ENCODE data around the gene DOCK6. TPM values are rescaled to one million over a fixed set of nuclear protein-coding genes. Genes with fewer than 3 reads are reported as not detected.

The DOCK6 gene
- total and polyA plus RNA-seq, 10 of the 15 experiments (the other 5 are each of a cell fraction or from before 2014, with no cell fraction given) = 0.76 to 24.8 (median 4.7) TPM

DNA sequence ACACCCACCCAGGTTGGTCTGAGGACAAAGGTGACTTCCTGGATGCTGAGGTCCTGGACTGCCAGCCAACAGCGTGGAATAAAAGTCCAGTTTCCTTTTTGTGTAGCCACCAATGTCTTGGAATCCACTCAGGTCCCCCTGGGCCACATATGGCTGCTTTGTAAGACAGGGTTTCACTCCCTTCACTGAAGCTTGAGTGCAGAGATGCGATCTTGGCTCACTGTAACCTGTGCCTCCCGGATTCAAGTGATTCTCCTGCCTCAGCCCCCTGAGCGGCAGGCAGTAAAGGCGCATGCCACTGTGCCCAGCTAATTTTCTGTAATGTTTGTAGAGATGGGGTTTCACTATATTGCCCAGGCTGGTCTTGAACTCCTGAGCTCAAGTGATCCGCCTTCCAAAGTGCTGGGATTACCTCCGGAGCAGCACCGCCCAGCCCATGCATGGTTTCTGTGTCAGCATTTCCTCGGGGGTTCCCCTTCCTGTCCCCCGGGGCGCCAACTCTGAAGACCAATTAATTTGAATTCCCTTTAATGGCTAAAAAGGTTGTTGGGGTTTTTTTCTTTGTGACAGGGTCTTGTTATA is 82.5 kb downstream of the DOCK6 start (continued):
- TF ChIP-seq SRF (IDR thresholded peaks at IDR 0.05; ENCODE audit: low read depth in 2 of 2, low read length in 2 of 2) (peak in 1 of 2 experiments; percentile 84; a peak in 2 of 4 replicates), ETV6 (conservative IDR thresholded peaks at IDR 0.05 in 1 of 2, IDR thresholded peaks at IDR 0.05 in 1 of 2; ENCODE audit: borderline replicate concordance in 1 of 2, low read depth in 1 of 2) (peak in 1 of 2 experiments; percentile 46; a peak in 1 of 4 replicates), NBN (IDR thresholded peaks at IDR 0.05) (peak; percentile 63; the same call in 1 of the 2 replicates), SUZ12 (IDR thresholded peaks at IDR 0.05; ENCODE audit: unreplicated experiment) (no peak), STAT3 (IDR thresholded peaks at IDR 0.05; ENCODE audit: low read depth, low read length) (no peak), ZBED1 (IDR thresholded peaks at IDR 0.05; ENCODE audit: borderline replicate concordance) (no peak), EGR1 (IDR thresholded peaks at IDR 0.05; ENCODE audit: borderline replicate concordance in 1 of 2, low read depth in 2 of 2, low read length in 2 of 2) (no peak), ZNF217 (IDR thresholded peaks at IDR 0.05) (0 out of 2 replicates have a peak, but pooled peaks have one; percentile 67), TCF12 (IDR thresholded peaks at IDR 0.05; ENCODE audit: low read depth, low read length) (no peak), EZH2 (IDR thresholded peaks at IDR 0.05; ENCODE audit: borderline replicate concordance, control insufficient read depth, low read depth, low read length) (no peak), TBL1XR1 (IDR thresholded peaks at IDR 0.05; ENCODE audit: low read depth, low read length) (no peak), NRF1 (conservative IDR thresholded peaks at IDR 0.05; ENCODE audit: low read depth, low read length) (no peak), TARDBP (IDR thresholded peaks at IDR 0.05; ENCODE audit: borderline replicate concordance) (no peak), HDAC2 (IDR thresholded peaks at IDR 0.05) (no peak), PAX8 (IDR thresholded peaks at IDR 0.05) (no peak), KLF5 (IDR thresholded peaks at IDR 0.05; ENCODE audit: partially characterized antibody) (peak; percentile 75)
- TF ChIP-seq, protein P1, sequence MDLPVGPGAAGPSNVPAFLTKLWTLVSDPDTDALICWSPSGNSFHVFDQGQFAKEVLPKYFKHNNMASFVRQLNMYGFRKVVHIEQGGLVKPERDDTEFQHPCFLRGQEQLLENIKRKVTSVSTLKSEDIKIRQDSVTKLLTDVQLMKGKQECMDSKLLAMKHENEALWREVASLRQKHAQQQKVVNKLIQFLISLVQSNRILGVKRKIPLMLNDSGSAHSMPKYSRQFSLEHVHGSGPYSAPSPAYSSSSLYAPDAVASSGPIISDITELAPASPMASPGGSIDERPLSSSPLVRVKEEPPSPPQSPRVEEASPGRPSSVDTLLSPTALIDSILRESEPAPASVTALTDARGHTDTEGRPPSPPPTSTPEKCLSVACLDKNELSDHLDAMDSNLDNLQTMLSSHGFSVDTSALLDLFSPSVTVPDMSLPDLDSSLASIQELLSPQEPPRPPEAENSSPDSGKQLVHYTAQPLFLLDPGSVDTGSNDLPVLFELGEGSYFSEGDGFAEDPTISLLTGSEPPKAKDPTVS (IDR thresholded peaks at IDR 0.05; ENCODE audit: low read depth, low read length) = no peak
- TF ChIP-seq, protein P2, sequence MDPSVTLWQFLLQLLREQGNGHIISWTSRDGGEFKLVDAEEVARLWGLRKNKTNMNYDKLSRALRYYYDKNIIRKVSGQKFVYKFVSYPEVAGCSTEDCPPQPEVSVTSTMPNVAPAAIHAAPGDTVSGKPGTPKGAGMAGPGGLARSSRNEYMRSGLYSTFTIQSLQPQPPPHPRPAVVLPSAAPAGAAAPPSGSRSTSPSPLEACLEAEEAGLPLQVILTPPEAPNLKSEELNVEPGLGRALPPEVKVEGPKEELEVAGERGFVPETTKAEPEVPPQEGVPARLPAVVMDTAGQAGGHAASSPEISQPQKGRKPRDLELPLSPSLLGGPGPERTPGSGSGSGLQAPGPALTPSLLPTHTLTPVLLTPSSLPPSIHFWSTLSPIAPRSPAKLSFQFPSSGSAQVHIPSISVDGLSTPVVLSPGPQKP (IDR thresholded peaks at IDR 0.05; ENCODE audit: low read depth, low read length) = peak; percentile 13; the same call in 1 of the 2 replicates
- TF ChIP-seq, protein P3, sequence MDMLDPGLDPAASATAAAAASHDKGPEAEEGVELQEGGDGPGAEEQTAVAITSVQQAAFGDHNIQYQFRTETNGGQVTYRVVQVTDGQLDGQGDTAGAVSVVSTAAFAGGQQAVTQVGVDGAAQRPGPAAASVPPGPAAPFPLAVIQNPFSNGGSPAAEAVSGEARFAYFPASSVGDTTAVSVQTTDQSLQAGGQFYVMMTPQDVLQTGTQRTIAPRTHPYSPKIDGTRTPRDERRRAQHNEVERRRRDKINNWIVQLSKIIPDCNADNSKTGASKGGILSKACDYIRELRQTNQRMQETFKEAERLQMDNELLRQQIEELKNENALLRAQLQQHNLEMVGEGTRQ (IDR thresholded peaks at IDR 0.05; ENCODE audit: borderline replicate concordance, low read depth, low read length) = no peak
- TF ChIP-seq, protein P4, sequence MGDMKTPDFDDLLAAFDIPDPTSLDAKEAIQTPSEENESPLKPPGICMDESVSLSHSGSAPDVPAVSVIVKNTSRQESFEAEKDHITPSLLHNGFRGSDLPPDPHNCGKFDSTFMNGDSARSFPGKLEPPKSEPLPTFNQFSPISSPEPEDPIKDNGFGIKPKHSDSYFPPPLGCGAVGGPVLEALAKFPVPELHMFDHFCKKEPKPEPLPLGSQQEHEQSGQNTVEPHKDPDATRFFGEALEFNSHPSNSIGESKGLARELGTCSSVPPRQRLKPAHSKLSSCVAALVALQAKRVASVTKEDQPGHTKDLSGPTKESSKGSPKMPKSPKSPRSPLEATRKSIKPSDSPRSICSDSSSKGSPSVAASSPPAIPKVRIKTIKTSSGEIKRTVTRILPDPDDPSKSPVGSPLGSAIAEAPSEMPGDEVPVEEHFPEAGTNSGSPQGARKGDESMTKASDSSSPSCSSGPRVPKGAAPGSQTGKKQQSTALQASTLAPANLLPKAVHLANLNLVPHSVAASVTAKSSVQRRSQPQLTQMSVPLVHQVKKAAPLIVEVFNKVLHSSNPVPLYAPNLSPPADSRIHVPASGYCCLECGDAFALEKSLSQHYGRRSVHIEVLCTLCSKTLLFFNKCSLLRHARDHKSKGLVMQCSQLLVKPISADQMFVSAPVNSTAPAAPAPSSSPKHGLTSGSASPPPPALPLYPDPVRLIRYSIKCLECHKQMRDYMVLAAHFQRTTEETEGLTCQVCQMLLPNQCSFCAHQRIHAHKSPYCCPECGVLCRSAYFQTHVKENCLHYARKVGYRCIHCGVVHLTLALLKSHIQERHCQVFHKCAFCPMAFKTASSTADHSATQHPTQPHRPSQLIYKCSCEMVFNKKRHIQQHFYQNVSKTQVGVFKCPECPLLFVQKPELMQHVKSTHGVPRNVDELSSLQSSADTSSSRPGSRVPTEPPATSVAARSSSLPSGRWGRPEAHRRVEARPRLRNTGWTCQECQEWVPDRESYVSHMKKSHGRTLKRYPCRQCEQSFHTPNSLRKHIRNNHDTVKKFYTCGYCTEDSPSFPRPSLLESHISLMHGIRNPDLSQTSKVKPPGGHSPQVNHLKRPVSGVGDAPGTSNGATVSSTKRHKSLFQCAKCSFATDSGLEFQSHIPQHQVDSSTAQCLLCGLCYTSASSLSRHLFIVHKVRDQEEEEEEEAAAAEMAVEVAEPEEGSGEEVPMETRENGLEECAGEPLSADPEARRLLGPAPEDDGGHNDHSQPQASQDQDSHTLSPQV (IDR thresholded peaks at IDR 0.05) = no peak
- TF ChIP-seq, protein P5, sequence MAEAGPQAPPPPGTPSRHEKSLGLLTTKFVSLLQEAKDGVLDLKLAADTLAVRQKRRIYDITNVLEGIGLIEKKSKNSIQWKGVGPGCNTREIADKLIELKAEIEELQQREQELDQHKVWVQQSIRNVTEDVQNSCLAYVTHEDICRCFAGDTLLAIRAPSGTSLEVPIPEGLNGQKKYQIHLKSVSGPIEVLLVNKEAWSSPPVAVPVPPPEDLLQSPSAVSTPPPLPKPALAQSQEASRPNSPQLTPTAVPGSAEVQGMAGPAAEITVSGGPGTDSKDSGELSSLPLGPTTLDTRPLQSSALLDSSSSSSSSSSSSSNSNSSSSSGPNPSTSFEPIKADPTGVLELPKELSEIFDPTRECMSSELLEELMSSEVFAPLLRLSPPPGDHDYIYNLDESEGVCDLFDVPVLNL (IDR thresholded peaks at IDR 0.05; ENCODE audit: low read depth, low read length) = peak; percentile 73
